B cell (primary cell): Measurements from ENCODE around the gene APH1B. TPM values are rescaled to one million over a fixed set of nuclear protein-coding genes. Genes with fewer than 3 reads are reported as not detected.

Experiments
- ATAC-seq: fragments of 200-7000 bp; cut with Tn5 transposase; one replicate; pipeline ENCODE4 v1.10.0; 2021; ENCODE audit warnings: low read depth, mild to moderate bottlenecking, moderate number of reproducible peaks, moderate library complexity
- CTCF ChIA-PET: fragments of 350-600 bp; sonication (Branson Sonifier 250); formaldehyde crosslinking; loops from one replicate; lab custom pipeline; 2021; ENCODE audit warnings: antibody characterized with exemption, inconsistent platforms; lab: Charles Lee
- POLR2A ChIA-PET: fragments of 350-600 bp; sonication (Branson Sonifier 250); formaldehyde crosslinking; loops from one replicate; lab custom pipeline; 2021; ENCODE audit warnings: antibody characterized with exemption; lab: Charles Lee
- DNase-seq: peaks from one replicate; pipeline ENCODE4 v3.0.0; 2013
- H2AFZ ChIP-seq: 2 replicates; pipeline ENCODE4 v1.6.1; 2012; ENCODE audit warnings: mild to moderate bottlenecking, low read depth, low read length; ENCODE audit not compliant: insufficient read depth, poor library complexity, severe bottlenecking
- H3K27ac ChIP-seq, 2 donors: 1 replicate in 1 of 2; 2 replicates in 1 of 2; pipeline ENCODE4 v1.5.1; 2012 to 2013; ENCODE audit warnings: low read length in 2 of 2, mild to moderate bottlenecking in 2 of 2, moderate library complexity in 1 of 2
- H3K27me3 ChIP-seq, 4 experiments: fragments of 200-600 bp in 1 of 4; sonication (generic) in 1 of 4; replicated peaks in 1 of 4; 1 replicate in 2 of 4; 2 replicates in 2 of 4; pipeline versions ENCODE4 v1.6.1 to v1.7.0; 2013 to 2016; ENCODE audit warnings: low read length in 3 of 4, mild to moderate bottlenecking in 2 of 4, mixed read lengths in 1 of 4, moderate library complexity in 1 of 4; ENCODE audit not compliant: insufficient read depth in 4 of 4, control insufficient read depth in 3 of 4; ENCODE audit errors: control extremely low read depth in 1 of 4
- H3K36me3 ChIP-seq, 2 experiments: replicated peaks in 1 of 2; 1 replicate in 1 of 2; 2 replicates in 1 of 2; pipeline versions ENCODE4 v1.6.1 to v1.7.1; 2013; ENCODE audit warnings: low read length in 1 of 2; ENCODE audit not compliant: insufficient read depth in 2 of 2, control insufficient read depth in 1 of 2; ENCODE audit errors: control extremely low read depth in 1 of 2, extremely low read depth in 1 of 2
- H3K4me1 ChIP-seq, 2 donors: fragments of 200-600 bp in 1 of 2; sonication (generic) in 1 of 2; 1 replicate in 1 of 2; 2 replicates in 1 of 2; pipeline versions ENCODE4 v1.5.1 to v1.6.1; 2013 to 2017; ENCODE audit warnings: low read length in 2 of 2; ENCODE audit not compliant: control insufficient read depth in 2 of 2, insufficient read depth in 2 of 2
- H3K4me2 ChIP-seq: replicated peaks from 2 replicates; pipeline ENCODE3; 2012; ENCODE audit warnings: mild to moderate bottlenecking, low read depth, low read length; ENCODE audit not compliant: poor library complexity, severe bottlenecking
- H3K4me3 ChIP-seq, 5 experiments: fragments of 200-600 bp in 1 of 5; sonication (generic) in 1 of 5; 1 replicate in 3 of 5; 2 replicates in 2 of 5; pipeline versions ENCODE4 v1.5.1 to v1.7.0; 2011 to 2016; ENCODE audit warnings: low read length in 4 of 5, mild to moderate bottlenecking in 4 of 5, low read depth in 2 of 5, control low read depth in 1 of 5, moderate library complexity in 1 of 5; ENCODE audit not compliant: insufficient read depth in 1 of 5; ENCODE audit errors: control extremely low read depth in 1 of 5, extremely low read depth in 1 of 5
- H3K79me2 ChIP-seq: fragments of 200-600 bp; sonication (generic); one replicate; pipeline ENCODE4 v1.6.0; 2016; ENCODE audit warnings: low read length; ENCODE audit not compliant: control insufficient read depth, insufficient read depth
- H3K9ac ChIP-seq: fragments of 200-600 bp; sonication (generic); 2 replicates; pipeline ENCODE4 v1.6.1; 2017; ENCODE audit warnings: mild to moderate bottlenecking, low read length, moderate library complexity
- H3K9me3 ChIP-seq, 3 donors: one replicate each; pipeline versions ENCODE4 v1.6.1 to v1.7.1; 2013; ENCODE audit warnings: low read length in 2 of 3; ENCODE audit not compliant: control insufficient read depth in 2 of 3, insufficient read depth in 1 of 3; ENCODE audit errors: control extremely low read depth in 1 of 3
- H4K20me1 ChIP-seq: 2 replicates; pipeline ENCODE4 v1.6.0; 2012; ENCODE audit warnings: mild to moderate bottlenecking, low read length; ENCODE audit not compliant: insufficient read depth, control insufficient read depth, poor library complexity, severe bottlenecking
- H3K27ac Mint-ChIP-seq: one replicate; pipeline ENCODE4 v1.8.0; 2021; ENCODE audit warnings: mixed read lengths
- H3K27me3 Mint-ChIP-seq: one replicate; pipeline ENCODE4 v1.8.0; 2021; ENCODE audit warnings: mixed read lengths
- H3K4me1 Mint-ChIP-seq: one replicate; pipeline ENCODE4 v1.8.0; 2021; ENCODE audit warnings: mixed read lengths
- H3K4me3 Mint-ChIP-seq: one replicate; pipeline ENCODE4 v1.8.0; 2021; ENCODE audit warnings: mixed read lengths
- H3K9me3 Mint-ChIP-seq: one replicate; pipeline ENCODE4 v1.8.0; 2022; ENCODE audit warnings: mixed read lengths; ENCODE audit not compliant: insufficient read depth
- CTCF ChIP-seq: fragments of 200-600 bp; IDR thresholded peaks from one replicate; pipeline ENCODE4 v1.8.0; 2022; ENCODE audit warnings: antibody characterized with exemption, mild to moderate bottlenecking
- EZH2 ChIP-seq: IDR thresholded peaks from 2 replicates; pipeline ENCODE4 v1.6.1; 2012; ENCODE audit warnings: borderline replicate concordance, low read depth, mild to moderate bottlenecking, moderate library complexity, low read length; ENCODE audit not compliant: insufficient read depth, poor library complexity, severe bottlenecking
- WGBS: methylation state at CpG from one replicate; pipeline ENCODE4 v1.1.5; 2013; ENCODE audit warnings: missing lambda C conversion rate; ENCODE audit not compliant: insufficient coverage; 5-methylcytosine and 5-hydroxymethylcytosine counted together
- intact Hi-C: fragments of 100-400 bp; cut with micrococcal nuclease; formaldehyde crosslinking; loops from one replicate; pipeline ENCODE4 v1.10.0; 2022
- polyA plus RNA-seq: library from polyadenylated mRNA; depleted of rRNA; stranded (reverse); fragments of >200 nt; gene quantifications from 2 replicates; pipeline ENCODE4 v1.2.3, GENCODE V29; 2012
- total RNA-seq, 2 donors: library from RNA; stranded (reverse); fragments of 120-200 nt in 1 of 2; gene quantifications; 1 replicate in 1 of 2; 2 replicates in 1 of 2; pipeline versions ENCODE4 v1.2.3 to v1.2.4, GENCODE V29; 2013 to 2022

Gene APH1B
- total and polyA plus RNA-seq, 2 donors (not counting 1 experiment from before 2014, with no cell fraction given), result 7.6 to 45.2 TPM

GRCh38 chr15:63323798-63324563 is 46.6 kb downstream of the APH1B start:
- intact Hi-C loops, result no loop called here
- no peaks in the 10 kb centered on the region for H3K9me3 Mint-ChIP-seq
- no peaks in the 10 kb centered on the region for H3K36me3 ChIP-seq
- ATAC-seq (no peak), DNase-seq (no peak)
- H3K9me3 ChIP-seq, result no peaks in the 10 kb centered on the region
- no peak overlapping the region for H3K27ac Mint-ChIP-seq
- H3K4me3 Mint-ChIP-seq, result no peak overlapping the region
- peaks cover 2% of the 10 kb centered on the region for H3K4me1 Mint-ChIP-seq
- H3K27me3 Mint-ChIP-seq, result peaks cover 6% of the 10 kb centered on the region
- 95% methylated on average over 7 of the region's 9 CpGs for WGBS
- no peak overlapping the region for H3K4me3 ChIP-seq
- ChIA-PET POLR2A (no interaction called here), CTCF (interaction anchor here (0.6 kb wide), 1 partner anchor 46 kb away, joined by 3 read pairs; no protein-coding TSS in a partner anchor)
- no peaks in the 10 kb centered on the region for H3K79me2 ChIP-seq
- no peaks in the 10 kb centered on the region for H3K27me3 ChIP-seq
- TF ChIP-seq CTCF (no peak), EZH2 (no peak)
- H4K20me1 ChIP-seq, result no peaks in the 10 kb centered on the region
- no peak overlapping the region for H3K4me2 ChIP-seq
- no peak overlapping the region for H3K9ac ChIP-seq
- H3K27ac ChIP-seq, result no peak overlapping the region
- H2AFZ ChIP-seq, result no peak overlapping the region
- no peaks in the 10 kb centered on the region for H3K4me1 ChIP-seq

- peaks cover 2% of the 10 kb centered on the region for H3K4me1 Mint-ChIP-seq
- no peaks in the 10 kb centered on the region for H3K27me3 ChIP-seq
Measured at GRCh38 chr15:63324770-63325169, 47.4 kb downstream of the APH1B start.

More at GRCh38 chr15:63324770-63325169, 47.4 kb downstream of the APH1B start:
- intact Hi-C loops, result no loop called here
- H3K4me2 ChIP-seq, result no peak overlapping the region
- WGBS, result 88% methylated on average over 4 of the region's 7 CpGs
- no peak for TF ChIP-seq CTCF
- no peak for TF ChIP-seq EZH2
- H3K4me3 ChIP-seq, result no peak overlapping the region
- H3K4me1 ChIP-seq, result no peaks in the 10 kb centered on the region
- DNase-seq, result no peak
- H3K36me3 ChIP-seq, result no peaks in the 10 kb centered on the region
- H3K79me2 ChIP-seq, result no peaks in the 10 kb centered on the region
- H3K9me3 ChIP-seq, result no peaks in the 10 kb centered on the region
- Mint-ChIP-seq H3K27me3 (peaks cover 6% of the 10 kb centered on the region), H3K4me3 (no peak overlapping the region), H3K9me3 (no peaks in the 10 kb centered on the region), H3K27ac (no peak overlapping the region)
- no peak overlapping the region for H2AFZ ChIP-seq
- no peak overlapping the region for H3K9ac ChIP-seq
- POLR2A ChIA-PET, result no interaction called here
- H3K27ac ChIP-seq, result no peak overlapping the region
- no peaks in the 10 kb centered on the region for H4K20me1 ChIP-seq
- ATAC-seq, result no peak
- CTCF ChIA-PET, result no interaction called here
